ENCODE measurements around the gene BCAR3. TPM values are rescaled to one million over a fixed set of nuclear protein-coding genes. Genes with fewer than 3 reads are reported as not detected.

The BCAR3 gene
- total RNA-seq, 1 donor from 2014 or later, result 59.5 TPM

DNA sequence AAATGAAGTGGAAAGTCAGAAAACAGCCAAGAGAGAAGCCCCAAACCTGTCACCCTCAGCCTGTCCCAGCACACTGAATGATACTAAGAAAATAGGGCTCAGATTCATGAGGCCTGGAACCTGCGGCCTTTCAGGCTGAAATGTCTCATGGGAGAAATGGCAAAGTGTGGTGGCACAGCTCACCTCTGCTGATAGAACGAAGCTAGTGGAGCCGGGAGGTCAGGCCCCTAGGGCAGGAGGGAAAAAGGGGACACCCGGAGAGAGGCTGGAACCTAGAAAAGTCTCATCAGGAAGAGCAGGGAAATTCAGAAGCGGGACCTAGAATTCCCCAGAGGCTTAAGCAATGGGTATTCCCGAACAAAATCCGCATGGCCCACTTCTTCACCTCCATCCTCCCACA lies 107.1 kb downstream of the BCAR3 start:
- Mint-ChIP-seq H3K4me1 (no peaks in the 10 kb centered on the region), H3K4me3 (no peak overlapping the region), H3K9me3 (no peaks in the 10 kb centered on the region), H3K27me3 (no peaks in the 10 kb centered on the region), H3K36me3 (ENCODE audit: low read depth) (peaks cover 77% of the 10 kb centered on the region), H3K27ac (no peak overlapping the region)
- no peak for ATAC-seq (ENCODE audit: low read depth)
- no peak for DNase-seq
- ChIA-PET POLR2A (no interaction called here), CTCF (no interaction called here)
- intact Hi-C loops (cut with micrococcal nuclease), result no loop called here
- TF ChIP-seq, protein P1, sequence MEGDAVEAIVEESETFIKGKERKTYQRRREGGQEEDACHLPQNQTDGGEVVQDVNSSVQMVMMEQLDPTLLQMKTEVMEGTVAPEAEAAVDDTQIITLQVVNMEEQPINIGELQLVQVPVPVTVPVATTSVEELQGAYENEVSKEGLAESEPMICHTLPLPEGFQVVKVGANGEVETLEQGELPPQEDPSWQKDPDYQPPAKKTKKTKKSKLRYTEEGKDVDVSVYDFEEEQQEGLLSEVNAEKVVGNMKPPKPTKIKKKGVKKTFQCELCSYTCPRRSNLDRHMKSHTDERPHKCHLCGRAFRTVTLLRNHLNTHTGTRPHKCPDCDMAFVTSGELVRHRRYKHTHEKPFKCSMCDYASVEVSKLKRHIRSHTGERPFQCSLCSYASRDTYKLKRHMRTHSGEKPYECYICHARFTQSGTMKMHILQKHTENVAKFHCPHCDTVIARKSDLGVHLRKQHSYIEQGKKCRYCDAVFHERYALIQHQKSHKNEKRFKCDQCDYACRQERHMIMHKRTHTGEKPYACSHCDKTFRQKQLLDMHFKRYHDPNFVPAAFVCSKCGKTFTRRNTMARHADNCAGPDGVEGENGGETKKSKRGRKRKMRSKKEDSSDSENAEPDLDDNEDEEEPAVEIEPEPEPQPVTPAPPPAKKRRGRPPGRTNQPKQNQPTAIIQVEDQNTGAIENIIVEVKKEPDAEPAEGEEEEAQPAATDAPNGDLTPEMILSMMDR (IDR thresholded peaks at IDR 0.05), result no peak

GRCh38 chr1:93573940-93574469 lies 107.6 kb downstream of the BCAR3 start:
- TF ChIP-seq, protein P1 (IDR thresholded peaks at IDR 0.05), result no peak
- ATAC-seq (ENCODE audit: low read depth) (no peak), DNase-seq (no peak)
- CTCF ChIA-PET, result no interaction called here
- intact Hi-C loops (cut with micrococcal nuclease), result no loop called here
- POLR2A ChIA-PET, result no interaction called here
- Mint-ChIP-seq H3K4me1 (no peaks in the 10 kb centered on the region), H3K4me3 (no peak overlapping the region), H3K9me3 (no peaks in the 10 kb centered on the region), H3K27me3 (no peaks in the 10 kb centered on the region), H3K36me3 (ENCODE audit: low read depth) (peaks cover 77% of the 10 kb centered on the region), H3K27ac (no peak overlapping the region)

- ChIA-PET CTCF (no interaction called here), POLR2A (no interaction called here)
- no peak for ATAC-seq (ENCODE audit: low read depth)
- no peak for DNase-seq
- Mint-ChIP-seq H3K36me3 (ENCODE audit: low read depth) (peaks cover 87% of the 10 kb centered on the region), H3K4me1 (no peaks in the 10 kb centered on the region), H3K27ac (no peak overlapping the region), H3K4me3 (no peak overlapping the region), H3K27me3 (no peaks in the 10 kb centered on the region), H3K9me3 (no peaks in the 10 kb centered on the region)
- intact Hi-C loops (cut with micrococcal nuclease), result no loop called here
- TF ChIP-seq, protein P1 (IDR thresholded peaks at IDR 0.05), result no peak
These were observed 109.9 kb downstream of the BCAR3 start for GRCh38 chr1:93571623-93572310.

DNA sequence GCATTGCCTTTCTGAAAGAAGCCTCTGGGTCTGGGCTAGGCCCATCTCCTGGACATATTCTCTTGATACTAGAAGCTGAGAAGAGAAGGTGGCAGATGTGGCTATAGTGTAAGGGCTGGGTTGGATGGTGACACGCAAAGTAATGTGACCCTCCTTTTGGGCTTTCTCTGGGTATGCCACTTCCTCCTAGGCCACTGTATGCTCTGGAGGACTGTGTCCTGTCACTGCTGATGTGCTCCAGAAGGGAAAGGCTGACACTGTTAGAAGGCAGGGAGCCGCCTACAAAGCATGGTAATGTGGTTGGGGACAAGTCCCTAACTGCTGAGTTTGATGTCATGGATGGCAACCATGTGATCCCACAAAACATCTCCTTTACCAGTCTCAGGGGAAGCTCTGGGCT lies 112.1 kb downstream of the BCAR3 start:
- no peak for ATAC-seq (ENCODE audit: low read depth)
- CTCF ChIA-PET, result no interaction called here

DNA sequence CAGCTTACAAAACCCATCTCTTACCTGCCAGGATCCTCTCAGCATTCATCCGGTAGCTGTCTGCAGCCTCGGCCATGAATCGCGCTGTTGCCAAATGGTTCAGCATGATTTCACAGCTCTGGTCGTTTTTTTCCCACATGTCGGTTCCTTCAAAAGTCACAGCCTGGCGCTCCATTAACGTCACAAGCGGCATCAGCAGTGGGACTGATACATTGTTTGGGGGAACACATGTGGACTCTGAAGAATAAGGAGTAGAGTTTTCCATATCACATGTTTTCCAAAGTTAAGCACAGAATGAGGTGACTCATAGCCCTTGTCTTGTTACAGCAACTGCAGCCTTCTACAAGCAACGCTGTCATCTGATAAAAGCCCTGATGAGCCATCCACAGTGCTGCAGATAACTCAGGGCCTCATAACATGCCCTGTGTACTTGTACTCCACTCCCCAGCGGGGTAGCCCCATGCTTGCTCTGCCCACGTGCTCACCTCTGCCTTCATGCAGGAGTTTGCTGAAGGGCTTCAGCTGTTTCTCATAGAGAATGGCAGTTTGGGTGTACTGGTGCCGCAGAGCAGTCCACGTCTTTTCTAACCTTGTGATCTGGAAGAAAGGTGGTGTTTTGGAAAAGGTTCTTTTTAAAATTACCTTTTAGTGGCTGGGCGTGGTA lies 114.2 kb downstream of the BCAR3 start:
- H3K4me1 Mint-ChIP-seq, result no peaks in the 10 kb centered on the region

More for the DNA sequence above, 112.1 kb downstream of the BCAR3 start:
- intact Hi-C loops (cut with micrococcal nuclease), result no loop called here
- H3K4me1 Mint-ChIP-seq, result no peaks in the 10 kb centered on the region
- H3K27me3 Mint-ChIP-seq, result no peaks in the 10 kb centered on the region
- H3K4me3 Mint-ChIP-seq, result no peak overlapping the region
- POLR2A ChIA-PET, result interaction anchor here (0.6 kb wide), 1 partner anchor 11 kb away, joined by 4 read pairs; no protein-coding TSS in a partner anchor
- no peak overlapping the region for H3K27ac Mint-ChIP-seq
- no peak for DNase-seq
- TF ChIP-seq, protein P1 (IDR thresholded peaks at IDR 0.05), result no peak
- no peaks in the 10 kb centered on the region for H3K9me3 Mint-ChIP-seq
- peaks cover 88% of the 10 kb centered on the region for H3K36me3 Mint-ChIP-seq (ENCODE audit: low read depth)

More for the DNA sequence above, 114.2 kb downstream of the BCAR3 start:
- TF ChIP-seq, protein P1 (IDR thresholded peaks at IDR 0.05), result no peak
- Mint-ChIP-seq H3K27ac (no peak overlapping the region), H3K4me3 (no peak overlapping the region), H3K27me3 (no peaks in the 10 kb centered on the region), H3K9me3 (no peaks in the 10 kb centered on the region), H3K36me3 (ENCODE audit: low read depth) (peaks cover 90% of the 10 kb centered on the region)
- ATAC-seq (ENCODE audit: low read depth), result no peak
- DNase-seq, result no peak
- CTCF ChIA-PET, result no interaction called here
- intact Hi-C loops (cut with micrococcal nuclease), result no loop called here
- POLR2A ChIA-PET, result no interaction called here

All from activated B cell treated with CpG ODN at 0.5 μM for 24 hours (primary cell).